ENCODE data around the gene CC2D1A.
A peak's percentile ranks its signal among the peaks of the same experiment; 100 is the strongest.

CC2D1A gene

DNA sequence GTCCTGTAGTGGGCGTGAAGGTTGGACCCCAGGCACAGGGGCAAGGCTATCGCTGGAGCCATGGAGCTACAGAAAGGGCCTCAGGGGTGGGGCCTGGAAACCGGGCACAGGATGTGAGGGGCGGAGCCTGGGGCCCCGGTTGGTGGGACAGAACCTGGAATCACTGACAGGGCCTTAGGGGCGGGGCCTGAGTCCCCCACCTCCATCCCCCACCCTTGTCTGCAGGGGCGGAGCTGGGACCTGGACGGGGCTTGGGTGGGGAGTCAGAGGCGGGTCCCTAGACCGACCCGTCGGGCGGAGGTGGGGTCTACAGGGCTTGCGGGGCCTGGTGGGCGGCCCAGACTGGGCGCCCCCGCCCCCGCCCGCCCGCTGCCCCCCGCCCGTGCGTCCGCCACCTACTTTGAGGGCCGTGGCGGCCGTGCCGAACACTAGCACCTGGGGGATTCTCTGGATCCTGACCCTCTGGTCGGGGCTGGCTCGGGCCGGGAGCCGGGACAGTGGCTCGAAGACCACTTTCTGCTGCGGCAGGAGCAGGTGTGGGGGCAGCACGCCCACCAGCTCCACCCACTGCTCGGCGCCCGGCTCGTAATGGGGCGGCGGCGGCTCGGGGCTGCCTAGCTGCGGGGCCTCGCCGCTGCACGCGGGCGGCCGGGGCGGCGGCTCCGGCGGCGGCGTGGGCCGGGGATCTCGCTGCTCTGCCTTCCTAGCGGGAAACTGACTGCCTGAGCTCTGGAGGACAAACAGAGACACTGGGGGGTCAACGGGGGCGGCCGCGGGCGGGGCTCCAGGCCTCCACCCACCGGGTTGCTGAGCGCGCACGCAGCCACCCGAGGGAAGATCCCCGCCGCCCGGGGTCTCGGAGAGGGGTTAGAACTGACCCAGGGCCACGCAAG lies 72.6 kb downstream of the CC2D1A start:
- peak in 24 of 56 donors; percentile 4 to 68 (median 24) for DNase-seq

DNA sequence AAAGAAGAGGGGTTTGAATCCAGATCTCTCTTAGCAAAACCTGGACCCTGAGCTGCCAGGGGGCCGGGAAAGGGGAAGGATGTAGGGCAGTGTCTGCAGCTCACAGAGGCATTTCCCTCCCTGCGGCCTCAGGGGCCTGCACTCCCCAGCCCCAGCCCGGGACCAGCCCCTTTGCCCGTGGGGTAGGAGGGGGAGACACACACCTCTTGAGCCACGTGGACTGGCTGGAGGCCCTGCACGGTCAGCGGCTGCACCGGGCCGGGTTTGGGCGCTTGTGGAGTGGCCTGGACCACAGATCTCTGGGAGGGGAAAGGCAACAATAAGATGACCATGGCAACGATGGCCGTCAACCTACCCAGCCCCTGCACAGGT lies 73.2 kb downstream of the CC2D1A start:
- DNase-seq = no peak

DNA sequence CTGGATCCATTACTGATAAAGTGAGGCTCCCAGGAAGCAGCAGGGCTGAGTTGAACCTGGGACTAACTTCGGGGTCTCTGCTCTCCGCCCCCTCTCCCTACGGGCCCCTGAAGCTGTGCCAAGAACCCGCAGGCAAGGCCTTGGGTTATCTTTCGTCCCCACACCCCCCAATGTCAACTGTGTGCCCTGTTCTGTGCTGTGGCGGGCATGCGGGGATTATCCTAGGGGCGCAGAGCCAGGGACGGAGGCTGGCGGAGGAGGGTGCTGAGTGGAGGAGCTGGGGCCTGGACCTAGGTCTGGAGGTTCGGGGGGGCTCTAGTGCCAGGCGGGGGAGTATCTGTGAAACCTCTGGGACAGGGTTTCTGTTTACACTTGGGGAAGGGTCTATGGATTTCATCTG lies 73.7 kb downstream of the CC2D1A start:
- no peak for DNase-seq

DNA sequence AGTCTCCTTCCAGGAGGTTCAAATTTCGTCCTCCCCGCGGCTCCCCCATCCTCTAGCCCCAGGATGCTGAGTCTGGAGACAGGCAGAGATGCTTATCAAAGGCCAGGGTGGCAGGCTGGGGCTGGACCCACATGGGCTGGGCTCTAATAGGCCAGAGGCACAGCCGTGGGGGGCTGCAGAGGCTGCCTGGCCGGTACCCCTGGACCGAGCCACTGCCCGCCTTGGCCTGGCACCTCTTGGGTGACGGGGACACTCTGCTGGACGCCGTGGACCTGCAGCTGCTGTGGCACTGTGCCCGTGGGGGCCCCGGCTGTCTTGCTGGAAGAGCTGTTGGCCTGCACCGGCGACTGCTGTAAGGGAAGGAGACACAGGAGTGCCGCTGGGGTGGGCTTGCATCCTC lies 74.3 kb downstream of the CC2D1A start:
- peak in 1 of 56 donors; percentile 14 for DNase-seq
